GM23338 (cell line): ENCODE measurements around the gene TSHZ2. TPM values are rescaled to one million over a fixed set of nuclear protein-coding genes. Genes with fewer than 3 reads are reported as not detected.

Source experiments
- ATAC-seq: fragments of 200-7000 bp; cut with Tn5 transposase; 3 replicates; pipeline ENCODE4 v1.9.1; 2020
- DNase-seq: peaks from one replicate; pipeline ENCODE4 v3.0.0-alpha.2; 2015; ENCODE audit warnings: low spot score
- H2AFZ ChIP-seq: fragments of 200-600 bp; sonication (generic); 2 replicates; pipeline ENCODE4 v1.8.0; 2016; ENCODE audit warnings: antibody characterized with exemption, mild to moderate bottlenecking, moderate library complexity
- H3F3A ChIP-seq: fragments of 200-600 bp; sonication (generic); replicated peaks from 2 replicates; pipeline ENCODE4 v1.8.0; 2017; ENCODE audit warnings: antibody characterized with exemption, mixed run types, low read depth
- H3K27ac ChIP-seq: fragments of 200-600 bp; sonication (generic); 2 replicates; pipeline ENCODE4 v1.6.1; 2016; ENCODE audit warnings: low read depth
- H3K27me3 ChIP-seq: fragments of 200-600 bp; sonication (generic); 2 replicates; pipeline ENCODE4 v1.8.0; 2016; ENCODE audit warnings: mild to moderate bottlenecking, mixed run types, moderate library complexity; ENCODE audit not compliant: insufficient read depth
- H3K36me3 ChIP-seq: fragments of 200-600 bp; sonication (generic); 2 replicates; pipeline ENCODE4 v1.8.0; 2016; ENCODE audit warnings: mild to moderate bottlenecking; ENCODE audit not compliant: insufficient read depth
- H3K4me1 ChIP-seq: fragments of 200-600 bp; sonication (generic); 2 replicates; pipeline ENCODE4 v1.8.0; 2016; ENCODE audit warnings: mild to moderate bottlenecking, moderate library complexity; ENCODE audit not compliant: insufficient read depth
- H3K4me2 ChIP-seq: fragments of 200-600 bp; sonication (generic); 2 replicates; pipeline ENCODE4 v1.7.1; 2017; ENCODE audit warnings: mixed run types
- H3K4me3 ChIP-seq: fragments of 200-600 bp; sonication (generic); 2 replicates; pipeline ENCODE4 v1.6.1; 2016; ENCODE audit warnings: mixed run types
- H3K79me2 ChIP-seq: fragments of 200-600 bp; sonication (generic); replicated peaks from 2 replicates; pipeline ENCODE4 v1.8.0; 2017; ENCODE audit warnings: mild to moderate bottlenecking; ENCODE audit not compliant: insufficient read depth
- H3K9me2 ChIP-seq: fragments of 200-600 bp; sonication (generic); 2 replicates; pipeline ENCODE4 v1.8.0; 2017; ENCODE audit not compliant: insufficient read depth
- H4K20me1 ChIP-seq: fragments of 200-600 bp; sonication (generic); replicated peaks from 2 replicates; pipeline ENCODE4 v1.8.0; 2017; ENCODE audit warnings: mild to moderate bottlenecking; ENCODE audit not compliant: insufficient read depth
- H3K27ac Mint-ChIP-seq: 2 replicates; pipeline ENCODE4 v1.8.0; 2020; ENCODE audit warnings: inconsistent platforms, mild to moderate bottlenecking, moderate library complexity, mixed read lengths
- H3K27me3 Mint-ChIP-seq: 3 replicates; pipeline ENCODE4 v1.8.0; 2022; ENCODE audit warnings: low read depth, mild to moderate bottlenecking, moderate library complexity, mixed read lengths, inconsistent platforms; ENCODE audit not compliant: insufficient read depth, poor library complexity
- H3K36me3 Mint-ChIP-seq: 3 replicates; pipeline ENCODE4 v1.8.0; 2021; ENCODE audit warnings: low read depth, mild to moderate bottlenecking, inconsistent platforms, moderate library complexity, mixed read lengths
- H3K4me1 Mint-ChIP-seq: 3 replicates; pipeline ENCODE4 v1.8.0; 2020; ENCODE audit warnings: mild to moderate bottlenecking, inconsistent platforms, mixed read lengths
- H3K4me3 Mint-ChIP-seq: 3 replicates; pipeline ENCODE4 v1.8.0; 2021; ENCODE audit warnings: moderate library complexity, mild to moderate bottlenecking, inconsistent platforms, mixed read lengths
- H3K9me3 Mint-ChIP-seq: 3 replicates; pipeline ENCODE4 v1.8.0; 2020; ENCODE audit warnings: moderate library complexity, mild to moderate bottlenecking, inconsistent platforms, mixed read lengths
- CREB1 ChIP-seq: fragments of 250-450 bp; sonication (Bioruptor Pico); IDR thresholded peaks from 2 replicates; pipeline ENCODE4 v1.5.0; 2020; ENCODE audit warnings: low read depth, mild to moderate bottlenecking, moderate library complexity
- CTCF ChIP-seq, 2 experiments: fragments of 200-600 bp in 1 of 2; sonication (generic) in 1 of 2; conservative IDR thresholded peaks; 2 replicates each; pipeline versions ENCODE4 v1.5.1 to v1.6.1; 2016 to 2017; ENCODE audit warnings: antibody characterized with exemption in 2 of 2, low read depth in 2 of 2, mild to moderate bottlenecking in 2 of 2, moderate library complexity in 1 of 2
- EZH2 ChIP-seq: fragments of 200-600 bp; sonication (generic); IDR thresholded peaks from one replicate; pipeline ENCODE4 v1.8.0; 2017; ENCODE audit warnings: antibody characterized with exemption, mild to moderate bottlenecking, low read depth; ENCODE audit not compliant: unreplicated experiment
- EZH2phosphoT487 ChIP-seq: fragments of 200-600 bp; sonication (generic); IDR thresholded peaks from one replicate; pipeline ENCODE4 v1.8.1; 2018; ENCODE audit warnings: antibody characterized with exemption; ENCODE audit not compliant: unreplicated experiment
- JUNB ChIP-seq: IDR thresholded peaks from one replicate; pipeline ENCODE4 v1.6.1; 2016; ENCODE audit warnings: antibody characterized with exemption; ENCODE audit not compliant: unreplicated experiment
- NANOG ChIP-seq: IDR thresholded peaks from 2 replicates; pipeline ENCODE4 v1.6.1; 2016; ENCODE audit warnings: antibody characterized with exemption, borderline replicate concordance
- POLR2AphosphoS5 ChIP-seq: IDR thresholded peaks from 2 replicates; pipeline ENCODE4 v1.6.1; 2016; ENCODE audit warnings: antibody characterized with exemption, low read depth
- REST ChIP-seq: IDR thresholded peaks from one replicate; pipeline ENCODE4 v1.6.1; 2018; ENCODE audit warnings: antibody characterized with exemption; ENCODE audit not compliant: unreplicated experiment
- STAT1 ChIP-seq: IDR thresholded peaks from one replicate; pipeline ENCODE4 v1.6.1; 2016; ENCODE audit warnings: antibody characterized with exemption; ENCODE audit not compliant: unreplicated experiment
- ZNF114 ChIP-seq: fragments of 250-450 bp; sonication (Bioruptor Pico); IDR thresholded peaks from 2 replicates; pipeline ENCODE4 v1.5.0; 2020; ENCODE audit warnings: mild to moderate bottlenecking, moderate library complexity
- ZNF331 ChIP-seq: fragments of 250-450 bp; sonication (Bioruptor Pico); IDR thresholded peaks from 2 replicates; pipeline ENCODE4 v1.5.0; 2020; ENCODE audit warnings: low read depth, mild to moderate bottlenecking, moderate library complexity
- polyA plus RNA-seq: library from polyadenylated mRNA; unstranded; fragments of >200 nt; fragmentation: Nextera tagmentation; extraction: Ambion mirVana; gene quantifications from 2 replicates; pipeline ENCODE4 v1.2.1, GENCODE V29; 2016
- total RNA-seq: library from RNA; depleted of rRNA; stranded (reverse); fragments of >200 nt; shearing (Covaris generic); gene quantifications from 2 replicates; pipeline ENCODE4 v1.2.3, GENCODE V29; 2014
- TF ChIP-seq, protein P1 (sequence below): IDR thresholded peaks from 2 replicates; pipeline ENCODE4 v1.6.1; 2016; ENCODE audit warnings: antibody characterized with exemption
- TF ChIP-seq, protein P2 (sequence below): fragments of 250-450 bp; sonication (Bioruptor Pico); IDR thresholded peaks from 2 replicates; pipeline ENCODE4 v1.5.0; 2020; ENCODE audit warnings: mild to moderate bottlenecking, moderate library complexity

The TSHZ2 gene
- total and polyA plus RNA-seq, 2 experiments from 2014 or later, result 0.49 to 1.3 TPM

DNA sequence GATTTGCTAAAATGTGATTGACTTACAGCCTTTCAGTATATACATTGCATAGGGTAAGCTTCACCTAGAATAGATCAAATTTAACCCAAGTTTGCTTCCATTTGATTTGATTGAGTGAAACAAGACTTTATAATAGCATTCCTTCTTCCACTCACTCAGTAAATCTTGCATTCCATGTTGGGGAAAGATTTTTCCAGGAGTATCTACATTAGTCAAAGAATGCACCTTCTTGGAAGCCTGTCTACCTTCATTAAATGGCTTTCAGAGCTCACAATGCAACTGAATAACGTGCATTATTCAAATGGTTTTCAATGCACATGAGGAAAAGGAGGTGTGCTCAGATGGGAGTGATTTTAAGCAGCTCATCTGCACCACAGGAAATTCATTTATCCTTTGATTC is 38.3 kb upstream of the TSHZ2 start:
- no peak for TF ChIP-seq EZH2
- TF ChIP-seq POLR2AphosphoS5, result no peak
- TF ChIP-seq CREB1, result no peak
- no peak for TF ChIP-seq JUNB
- TF ChIP-seq STAT1, result no peak
- TF ChIP-seq, protein P1, sequence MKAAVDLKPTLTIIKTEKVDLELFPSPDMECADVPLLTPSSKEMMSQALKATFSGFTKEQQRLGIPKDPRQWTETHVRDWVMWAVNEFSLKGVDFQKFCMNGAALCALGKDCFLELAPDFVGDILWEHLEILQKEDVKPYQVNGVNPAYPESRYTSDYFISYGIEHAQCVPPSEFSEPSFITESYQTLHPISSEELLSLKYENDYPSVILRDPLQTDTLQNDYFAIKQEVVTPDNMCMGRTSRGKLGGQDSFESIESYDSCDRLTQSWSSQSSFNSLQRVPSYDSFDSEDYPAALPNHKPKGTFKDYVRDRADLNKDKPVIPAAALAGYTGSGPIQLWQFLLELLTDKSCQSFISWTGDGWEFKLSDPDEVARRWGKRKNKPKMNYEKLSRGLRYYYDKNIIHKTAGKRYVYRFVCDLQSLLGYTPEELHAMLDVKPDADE, result no peak
- no peak for TF ChIP-seq REST
- TF ChIP-seq CTCF (conservative IDR thresholded peaks at IDR 0.05; ENCODE audit: low read depth in 2 of 2), result no peak
- no peak for TF ChIP-seq NANOG
- TF ChIP-seq EZH2phosphoT487, result no peak
- TF ChIP-seq ZNF114, result no peak
- TF ChIP-seq ZNF331 (CRISPR knock-in tag), result no peak
- TF ChIP-seq, protein P2, sequence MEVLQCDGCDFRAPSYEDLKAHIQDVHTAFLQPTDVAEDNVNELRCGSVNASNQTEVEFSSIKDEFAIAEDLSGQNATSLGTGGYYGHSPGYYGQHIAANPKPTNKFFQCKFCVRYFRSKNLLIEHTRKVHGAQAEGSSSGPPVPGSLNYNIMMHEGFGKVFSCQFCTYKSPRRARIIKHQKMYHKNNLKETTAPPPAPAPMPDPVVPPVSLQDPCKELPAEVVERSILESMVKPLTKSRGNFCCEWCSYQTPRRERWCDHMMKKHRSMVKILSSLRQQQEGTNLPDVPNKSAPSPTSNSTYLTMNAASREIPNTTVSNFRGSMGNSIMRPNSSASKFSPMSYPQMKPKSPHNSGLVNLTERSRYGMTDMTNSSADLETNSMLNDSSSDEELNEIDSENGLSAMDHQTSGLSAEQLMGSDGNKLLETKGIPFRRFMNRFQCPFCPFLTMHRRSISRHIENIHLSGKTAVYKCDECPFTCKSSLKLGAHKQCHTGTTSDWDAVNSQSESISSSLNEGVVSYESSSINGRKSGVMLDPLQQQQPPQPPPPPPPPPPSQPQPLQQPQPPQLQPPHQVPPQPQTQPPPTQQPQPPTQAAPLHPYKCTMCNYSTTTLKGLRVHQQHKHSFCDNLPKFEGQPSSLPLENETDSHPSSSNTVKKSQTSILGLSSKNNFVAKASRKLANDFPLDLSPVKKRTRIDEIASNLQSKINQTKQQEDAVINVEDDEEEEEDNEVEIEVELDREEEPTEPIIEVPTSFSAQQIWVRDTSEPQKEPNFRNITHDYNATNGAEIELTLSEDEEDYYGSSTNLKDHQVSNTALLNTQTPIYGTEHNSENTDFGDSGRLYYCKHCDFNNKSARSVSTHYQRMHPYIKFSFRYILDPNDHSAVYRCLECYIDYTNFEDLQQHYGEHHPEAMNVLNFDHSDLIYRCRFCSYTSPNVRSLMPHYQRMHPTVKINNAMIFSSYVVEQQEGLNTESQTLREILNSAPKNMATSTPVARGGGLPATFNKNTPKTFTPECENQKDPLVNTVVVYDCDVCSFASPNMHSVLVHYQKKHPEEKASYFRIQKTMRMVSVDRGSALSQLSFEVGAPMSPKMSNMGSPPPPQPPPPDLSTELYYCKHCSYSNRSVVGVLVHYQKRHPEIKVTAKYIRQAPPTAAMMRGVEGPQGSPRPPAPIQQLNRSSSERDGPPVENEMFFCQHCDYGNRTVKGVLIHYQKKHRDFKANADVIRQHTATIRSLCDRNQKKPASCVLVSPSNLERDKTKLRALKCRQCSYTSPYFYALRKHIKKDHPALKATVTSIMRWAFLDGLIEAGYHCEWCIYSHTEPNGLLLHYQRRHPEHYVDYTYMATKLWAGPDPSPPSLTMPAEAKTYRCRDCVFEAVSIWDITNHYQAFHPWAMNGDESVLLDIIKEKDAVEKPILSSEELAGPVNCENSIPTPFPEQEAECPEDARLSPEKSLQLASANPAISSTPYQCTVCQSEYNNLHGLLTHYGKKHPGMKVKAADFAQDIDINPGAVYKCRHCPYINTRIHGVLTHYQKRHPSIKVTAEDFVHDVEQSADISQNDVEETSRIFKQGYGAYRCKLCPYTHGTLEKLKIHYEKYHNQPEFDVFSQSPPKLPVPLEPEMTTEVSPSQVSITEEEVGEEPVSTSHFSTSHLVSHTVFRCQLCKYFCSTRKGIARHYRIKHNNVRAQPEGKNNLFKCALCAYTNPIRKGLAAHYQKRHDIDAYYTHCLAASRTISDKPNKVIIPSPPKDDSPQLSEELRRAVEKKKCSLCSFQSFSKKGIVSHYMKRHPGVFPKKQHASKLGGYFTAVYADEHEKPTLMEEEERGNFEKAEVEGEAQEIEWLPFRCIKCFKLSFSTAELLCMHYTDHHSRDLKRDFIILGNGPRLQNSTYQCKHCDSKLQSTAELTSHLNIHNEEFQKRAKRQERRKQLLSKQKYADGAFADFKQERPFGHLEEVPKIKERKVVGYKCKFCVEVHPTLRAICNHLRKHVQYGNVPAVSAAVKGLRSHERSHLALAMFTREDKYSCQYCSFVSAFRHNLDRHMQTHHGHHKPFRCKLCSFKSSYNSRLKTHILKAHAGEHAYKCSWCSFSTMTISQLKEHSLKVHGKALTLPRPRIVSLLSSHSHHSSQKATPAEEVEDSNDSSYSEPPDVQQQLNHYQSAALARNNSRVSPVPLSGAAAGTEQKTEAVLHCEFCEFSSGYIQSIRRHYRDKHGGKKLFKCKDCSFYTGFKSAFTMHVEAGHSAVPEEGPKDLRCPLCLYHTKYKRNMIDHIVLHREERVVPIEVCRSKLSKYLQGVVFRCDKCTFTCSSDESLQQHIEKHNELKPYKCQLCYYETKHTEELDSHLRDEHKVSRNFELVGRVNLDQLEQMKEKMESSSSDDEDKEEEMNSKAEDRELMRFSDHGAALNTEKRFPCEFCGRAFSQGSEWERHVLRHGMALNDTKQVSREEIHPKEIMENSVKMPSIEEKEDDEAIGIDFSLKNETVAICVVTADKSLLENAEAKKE (CRISPR knock-in tag), result no peak
- Mint-ChIP-seq H3K27me3 (peaks cover 2% of the 10 kb centered on the region), H3K4me1 (peaks cover 3% of the 10 kb centered on the region), H3K36me3 (no peaks in the 10 kb centered on the region), H3K9me3 (no peaks in the 10 kb centered on the region), H3K4me3 (no peak overlapping the region), H3K27ac (no peak overlapping the region)
- no peaks in the 10 kb centered on the region for H3K36me3 ChIP-seq
- H3F3A ChIP-seq, result no peaks in the 10 kb centered on the region
- H4K20me1 ChIP-seq, result no peaks in the 10 kb centered on the region
- H3K79me2 ChIP-seq, result no peaks in the 10 kb centered on the region
- no peaks in the 10 kb centered on the region for H3K9me2 ChIP-seq
- ATAC-seq (no peak), DNase-seq (no peak)
- no peak overlapping the region for H2AFZ ChIP-seq
- no peaks in the 10 kb centered on the region for H3K27me3 ChIP-seq
- H3K4me1 ChIP-seq, result peaks cover 16% of the 10 kb centered on the region; the same call in 1 of the 2 replicates
- no peak overlapping the region for H3K4me2 ChIP-seq
- no peak overlapping the region for H3K4me3 ChIP-seq
- no peak overlapping the region for H3K27ac ChIP-seq
